ENCODE data around the gene GPR39. TPM values are rescaled to one million over a fixed set of nuclear protein-coding genes. Genes with fewer than 3 reads are reported as not detected.
A peak's percentile ranks its signal among the peaks of the same experiment; 100 is the strongest.

The GPR39 gene
- total and polyA plus RNA-seq, 2 donors (not counting 3 experiments of a cell fraction or from before 2014, with no cell fraction given) = 0.03 to 0.20 TPM

- Histone ChIP-seq H3K4me3 (replicated peaks in 1 of 3; ENCODE audit: insufficient read depth in 1 of 3, low read depth in 1 of 3, low read length in 3 of 3) (no peak overlapping the region), H3K27ac (ENCODE audit: insufficient read depth, low read depth, low read length) (no peak overlapping the region), H3K79me2 (ENCODE audit: control insufficient read depth, insufficient read depth, low read length) (no peaks in the 10 kb centered on the region), H2AFZ (ENCODE audit: low read depth, low read length) (no peak overlapping the region), H3K9me1 (replicated peaks; ENCODE audit: control insufficient read depth, extremely low read depth, insufficient read depth, low read length) (peaks cover 3% of the 10 kb centered on the region), H3K9me3 (replicated peaks; ENCODE audit: control insufficient read depth, insufficient read depth, low read length) (no peaks in the 10 kb centered on the region), H3K27me3 (ENCODE audit: control insufficient read depth in 2 of 2, insufficient read depth in 2 of 2, low read length in 2 of 2) (no peaks in the 10 kb centered on the region), H4K20me1 (replicated peaks; ENCODE audit: control insufficient read depth, extremely low read depth, insufficient read depth, low read length) (no peaks in the 10 kb centered on the region), H3K36me3 (ENCODE audit: control insufficient read depth in 2 of 2, extremely low read depth in 1 of 2, insufficient read depth in 2 of 2, low read length in 2 of 2) (peaks cover 0 to 11% of the 10 kb centered on the region in 2 experiments), H3K4me2 (ENCODE audit: insufficient read depth, low read length) (no peak overlapping the region), H3K9ac (replicated peaks; ENCODE audit: extremely low read depth, insufficient read depth, low read length) (no peak overlapping the region), H3K4me1 (ENCODE audit: control insufficient read depth, extremely low read depth, insufficient read depth, low read length) (no peaks in the 10 kb centered on the region)
- dilution Hi-C loops (cut with MboI; ENCODE audit: extremely low pct_ligation_motif_present, low sequenced_read_pairs) (no loop called here), intact Hi-C loops (cut with micrococcal nuclease) (no loop called here)
- ChIA-PET CTCF (interaction anchor here (1.4 kb wide), 1 partner anchor 14 kb away, joined by 3 read pairs; no protein-coding TSS in a partner anchor), POLR2A (no interaction called here)
- FAIRE-seq (peak; percentile 54), DNase-seq (ENCODE audit: low read depth, low spot score) (no peak)
- no peak for TF ChIP-seq GATA2 (IDR thresholded peaks at IDR 0.05; ENCODE audit: insufficient read depth, insufficient read length, low read depth, low read length)
- no peak for TF ChIP-seq MYC (IDR thresholded peaks at IDR 0.05; ENCODE audit: low read depth, low read length)
- TF ChIP-seq POLR2AphosphoS5 (IDR thresholded peaks at IDR 0.05; ENCODE audit: insufficient read depth, low read depth, low read length) = no peak
- no peak for TF ChIP-seq CTCF (IDR thresholded peaks at IDR 0.05; ENCODE audit: extremely low read depth in 1 of 2, insufficient read depth in 1 of 2, low read depth in 1 of 2, low read length in 2 of 2)
- no TSS peak for BruUV-seq (replicated peaks)
Measured at GRCh38 chr2:132641819-132642218, 225.2 kb downstream of the GPR39 start.

DNA sequence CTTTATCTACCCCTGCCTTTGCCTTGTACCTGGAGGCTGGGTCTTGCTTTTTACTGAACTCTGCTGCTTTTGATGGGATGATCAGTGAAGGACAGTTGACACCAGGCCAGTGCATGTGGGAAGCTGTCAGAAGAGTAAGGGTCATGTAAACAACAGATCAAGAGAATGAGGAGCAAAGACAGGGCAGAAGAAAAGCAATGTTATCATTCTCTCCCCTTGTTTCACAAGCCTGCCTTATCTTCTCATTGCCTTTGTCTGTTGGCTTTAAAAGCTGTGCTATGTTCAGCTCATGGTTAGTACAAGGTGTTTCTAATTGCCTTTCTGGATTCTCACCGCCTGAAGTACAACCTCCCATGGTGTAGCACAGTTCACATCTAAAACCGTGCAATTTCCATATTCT lies 225.8 kb downstream of the GPR39 start:
- ChIA-PET CTCF (no interaction called here), POLR2A (no interaction called here)
- no peak overlapping the region for H2AFZ ChIP-seq (ENCODE audit: low read depth, low read length)
- dilution Hi-C loops (cut with MboI; ENCODE audit: extremely low pct_ligation_motif_present, low sequenced_read_pairs) (no loop called here), intact Hi-C loops (cut with micrococcal nuclease) (no loop called here)
- no peaks in the 10 kb centered on the region for H3K79me2 ChIP-seq (ENCODE audit: control insufficient read depth, insufficient read depth, low read length)
- DNase-seq (ENCODE audit: low read depth, low spot score) = no peak
- peaks cover 0 to 11% of the 10 kb centered on the region in 2 experiments for H3K36me3 ChIP-seq (ENCODE audit: control insufficient read depth in 2 of 2, extremely low read depth in 1 of 2, insufficient read depth in 2 of 2, low read length in 2 of 2)
- TF ChIP-seq, protein P1, sequence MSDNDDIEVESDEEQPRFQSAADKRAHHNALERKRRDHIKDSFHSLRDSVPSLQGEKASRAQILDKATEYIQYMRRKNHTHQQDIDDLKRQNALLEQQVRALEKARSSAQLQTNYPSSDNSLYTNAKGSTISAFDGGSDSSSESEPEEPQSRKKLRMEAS (IDR thresholded peaks at IDR 0.05; ENCODE audit: insufficient read depth, insufficient read length) = no peak
- TF ChIP-seq POLR2A (IDR thresholded peaks at IDR 0.05; ENCODE audit: low read depth, low read length) (no peak), POLR2AphosphoS5 (IDR thresholded peaks at IDR 0.05; ENCODE audit: insufficient read depth, low read depth, low read length) (no peak), GATA2 (IDR thresholded peaks at IDR 0.05; ENCODE audit: insufficient read depth, insufficient read length, low read depth, low read length) (no peak), MYC (IDR thresholded peaks at IDR 0.05; ENCODE audit: low read depth, low read length) (no peak), CTCF (IDR thresholded peaks at IDR 0.05; ENCODE audit: extremely low read depth in 1 of 2, insufficient read depth in 1 of 2, low read depth in 1 of 2, low read length in 2 of 2) (no peak), FOS (IDR thresholded peaks at IDR 0.05; ENCODE audit: borderline replicate concordance, insufficient read depth, low read length) (no peak), JUN (IDR thresholded peaks at IDR 0.05; ENCODE audit: borderline replicate concordance, insufficient read depth, insufficient read length, low read depth) (no peak), EZH2 (IDR thresholded peaks at IDR 0.05; ENCODE audit: borderline replicate concordance, low read depth, low read length, severe bottlenecking) (no peak)
- no TSS peak for BruUV-seq (replicated peaks)
- no peak for FAIRE-seq
- H3K9ac ChIP-seq (replicated peaks; ENCODE audit: extremely low read depth, insufficient read depth, low read length) = no peak overlapping the region
- no peak overlapping the region for H3K4me3 ChIP-seq (replicated peaks in 1 of 3; ENCODE audit: insufficient read depth in 1 of 3, low read depth in 1 of 3, low read length in 3 of 3)
- H3K4me2 ChIP-seq (ENCODE audit: insufficient read depth, low read length) = no peak overlapping the region
- no peaks in the 10 kb centered on the region for H3K9me3 ChIP-seq (replicated peaks; ENCODE audit: control insufficient read depth, insufficient read depth, low read length)
- H3K27me3 ChIP-seq (ENCODE audit: control insufficient read depth in 2 of 2, insufficient read depth in 2 of 2, low read length in 2 of 2) = no peaks in the 10 kb centered on the region
- no peaks in the 10 kb centered on the region for H3K4me1 ChIP-seq (ENCODE audit: control insufficient read depth, extremely low read depth, insufficient read depth, low read length)
- H3K9me1 ChIP-seq (replicated peaks; ENCODE audit: control insufficient read depth, extremely low read depth, insufficient read depth, low read length) = peaks cover 3% of the 10 kb centered on the region
- no peaks in the 10 kb centered on the region for H4K20me1 ChIP-seq (replicated peaks; ENCODE audit: control insufficient read depth, extremely low read depth, insufficient read depth, low read length)
- no peak overlapping the region for H3K27ac ChIP-seq (ENCODE audit: insufficient read depth, low read depth, low read length)
